Stimulated activated CD4-positive, alpha-beta T cell treated with anti-CD3 and anti-CD28 coated beads, Interleukin-2, amount 100 ng/mL, for 48 hours (primary cell): ENCODE measurements around the gene NVL.

ENCODE experiments used
- DNase-seq, 2 donors: peaks; one replicate each; pipeline ENCODE4 v3.0.0-alpha.2; 2020

NVL gene

DNA sequence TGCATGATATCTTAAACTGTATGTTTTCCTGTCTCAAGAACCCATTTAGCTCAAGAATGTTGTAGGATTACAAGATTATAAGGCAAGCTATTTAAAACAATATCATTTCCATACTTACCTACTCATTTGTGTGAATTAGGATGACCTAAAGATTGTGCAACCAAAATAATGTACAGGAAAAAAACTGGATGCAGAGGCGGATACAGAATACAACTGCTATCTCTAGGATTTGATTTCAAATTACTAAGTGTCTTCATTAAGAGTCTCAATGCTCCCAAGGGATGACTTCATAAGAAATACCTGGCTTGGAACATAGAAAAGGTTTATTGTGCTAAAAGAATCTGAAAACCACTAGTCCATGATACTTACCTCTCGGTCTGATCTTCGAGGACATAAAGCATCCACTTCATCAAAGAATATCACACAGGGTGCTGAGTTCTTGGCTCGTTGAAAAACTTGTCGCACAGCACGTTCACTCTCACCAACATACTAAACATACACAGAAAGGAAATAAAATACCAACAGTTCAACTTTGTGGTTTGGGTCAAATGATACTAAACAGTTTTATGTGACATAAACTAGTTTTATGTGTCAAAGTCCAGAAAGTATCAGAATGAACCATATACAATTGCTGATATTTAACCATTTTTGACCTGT is 54.9 kb downstream of the NVL start:
- no peak for DNase-seq

- DNase-seq = no peak
These were observed 56.3 kb downstream of the NVL start for GRCh38 chr1:224273641-224274040.

DNA sequence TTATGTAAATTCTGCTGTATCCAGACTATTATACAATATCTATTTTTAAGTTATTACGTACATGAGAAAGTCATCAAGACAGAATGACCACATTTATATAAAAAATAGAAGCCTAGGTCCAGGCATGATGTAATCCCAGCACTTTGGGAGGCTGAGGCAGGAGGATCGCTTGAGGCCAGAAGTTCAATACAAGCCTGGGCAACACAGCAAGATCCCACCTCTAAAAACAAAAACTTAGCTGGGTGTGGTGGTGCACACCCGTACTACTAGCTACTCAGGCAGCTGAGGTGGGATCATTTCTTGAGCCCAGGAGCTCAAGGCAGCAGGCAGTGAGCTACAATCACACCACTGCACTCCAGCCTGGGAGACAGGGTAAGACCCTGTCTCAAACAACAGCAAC is 58.9 kb downstream of the NVL start:
- DNase-seq = no peak

GRCh38 chr1:224267925-224268324 is 62.0 kb downstream of the NVL start:
- DNase-seq = no peak

GRCh38 chr1:224266915-224267856 is 62.8 kb downstream of the NVL start:
- DNase-seq = no peak

DNA sequence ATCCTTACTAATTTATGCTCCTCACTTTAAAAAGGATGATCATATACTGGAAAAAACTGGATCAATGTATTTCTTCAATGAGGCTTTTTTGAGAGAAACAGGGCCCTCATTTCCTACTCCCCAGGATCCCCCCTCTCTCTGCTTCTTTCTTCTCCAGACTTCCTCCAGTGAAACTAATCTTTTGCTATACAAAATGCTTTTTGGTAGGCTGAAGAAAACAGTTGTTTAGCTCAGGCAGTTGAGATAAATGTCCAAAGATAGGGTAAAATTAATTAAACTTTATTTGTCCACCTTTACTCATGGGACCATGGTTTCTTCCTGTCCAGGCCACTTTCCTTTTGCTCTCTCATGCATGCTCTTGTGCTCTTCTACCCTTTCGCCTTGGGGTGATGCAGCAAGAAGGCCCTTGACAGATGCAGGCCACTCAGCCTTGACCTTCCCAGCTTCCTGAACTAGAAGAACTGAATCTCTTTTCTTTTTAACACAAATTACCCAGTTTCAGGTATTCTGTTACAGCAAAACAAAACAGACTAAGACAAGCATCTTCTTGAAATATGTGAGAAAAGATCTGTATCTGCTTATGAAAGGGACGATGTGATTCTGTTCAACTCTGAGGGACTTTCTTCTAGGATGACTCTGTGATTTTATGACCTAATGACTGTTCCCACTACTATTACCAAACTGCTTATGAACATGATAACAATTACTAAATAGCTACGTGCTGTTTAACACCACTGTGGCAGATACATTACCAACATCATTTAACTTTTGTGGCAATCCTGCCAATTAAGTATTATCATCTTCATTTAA is 63.7 kb downstream of the NVL start:
- DNase-seq = no peak

DNA sequence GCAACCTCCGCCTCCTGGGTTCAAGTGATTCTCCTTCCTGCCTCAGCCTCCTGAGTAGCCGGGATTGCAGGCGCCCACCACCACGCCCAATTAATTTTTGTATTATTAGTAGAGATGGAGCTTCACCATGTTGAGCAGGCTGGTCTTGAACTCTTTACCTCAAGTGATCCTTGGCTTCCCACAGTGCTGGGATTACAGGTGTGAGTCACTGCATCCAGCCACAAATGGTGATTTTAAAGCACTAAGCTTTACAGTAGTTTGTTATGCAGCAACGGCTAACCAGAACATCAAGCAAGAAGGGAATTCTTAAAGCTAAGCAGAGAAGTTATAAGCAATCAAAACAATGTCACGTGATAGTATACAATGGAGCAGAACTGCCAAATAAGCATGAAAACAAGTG is 65.7 kb downstream of the NVL start:
- no peak for DNase-seq

GRCh38 chr1:224262373-224263054 is 67.5 kb downstream of the NVL start:
- no peak for DNase-seq

GRCh38 chr1:224259986-224260385 is 70.0 kb downstream of the NVL start:
- no peak for DNase-seq

DNA sequence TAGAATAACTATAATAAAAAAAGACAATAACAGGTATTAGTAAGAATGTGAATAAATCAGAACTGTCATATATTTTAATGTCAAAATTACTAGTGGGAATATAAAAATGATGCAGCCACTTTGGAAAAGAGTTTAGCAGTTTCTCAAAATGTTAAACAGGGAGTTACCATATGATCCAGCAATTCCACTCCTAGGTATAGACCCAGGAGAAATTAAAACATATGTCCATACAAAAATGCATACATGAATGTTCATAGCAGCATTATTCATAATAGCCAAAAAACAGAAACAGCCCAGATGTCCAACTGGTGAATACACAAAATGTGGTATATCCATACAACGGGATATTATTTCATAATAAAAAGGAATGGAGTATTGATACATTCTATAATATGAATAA is 71.6 kb downstream of the NVL start:
- no peak for DNase-seq

DNA sequence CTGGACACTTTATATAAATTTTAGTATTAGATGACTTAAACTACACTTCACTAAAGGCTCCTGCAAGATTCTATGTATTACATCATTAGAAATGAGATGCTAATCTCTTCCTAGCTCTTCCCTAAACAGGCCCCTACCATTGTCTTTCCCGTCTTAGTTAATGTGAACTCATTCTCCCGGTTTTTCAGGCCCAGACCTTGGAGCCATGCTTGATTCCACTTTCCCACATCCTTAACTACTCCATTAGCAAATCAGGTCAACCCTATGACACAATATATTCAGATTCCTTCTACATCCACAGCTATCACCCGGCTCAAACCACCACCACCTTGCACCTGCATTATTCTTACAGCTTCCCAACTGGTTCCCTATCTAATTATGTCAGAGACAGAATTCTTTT is 73.3 kb downstream of the NVL start:
- DNase-seq = no peak

- DNase-seq = no peak
These were observed 76.3 kb downstream of the NVL start for GRCh38 chr1:224253721-224254120.

- no peak for DNase-seq
These were observed 77.5 kb downstream of the NVL start for GRCh38 chr1:224252479-224252878.

- no peak for DNase-seq
These were observed 78.2 kb downstream of the NVL start for GRCh38 chr1:224251741-224252146.

DNA sequence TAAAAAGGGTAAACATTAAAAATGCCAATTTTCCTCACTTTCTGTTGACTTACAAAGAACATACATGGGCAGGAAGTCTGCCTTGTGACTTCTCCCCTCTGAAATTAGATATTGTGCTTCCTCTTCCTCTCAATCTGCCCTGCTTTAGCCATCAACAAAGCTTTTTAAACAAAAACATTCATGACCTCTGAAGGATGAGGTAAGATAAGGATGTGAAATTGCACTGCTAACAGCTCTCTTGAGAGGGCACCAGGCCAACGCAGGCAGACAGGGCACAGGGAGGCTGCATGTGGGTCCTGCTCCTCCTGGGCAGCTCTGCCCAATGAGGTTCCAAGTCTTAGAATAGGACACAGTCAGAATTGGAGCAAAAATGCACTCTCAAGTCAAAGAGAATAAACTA is 84.8 kb downstream of the NVL start:
- no peak for DNase-seq

- no peak for DNase-seq
These were observed 91.2 kb downstream of the NVL start for GRCh38 chr1:224238756-224239155.

- no peak for DNase-seq
These were observed 91.8 kb downstream of the NVL start for GRCh38 chr1:224238212-224238611.

- no peak for DNase-seq
These were observed 92.7 kb downstream of the NVL start for GRCh38 chr1:224237119-224237881.

GRCh38 chr1:224235813-224236493 is 94.0 kb downstream of the NVL start:
- no peak for DNase-seq

DNA sequence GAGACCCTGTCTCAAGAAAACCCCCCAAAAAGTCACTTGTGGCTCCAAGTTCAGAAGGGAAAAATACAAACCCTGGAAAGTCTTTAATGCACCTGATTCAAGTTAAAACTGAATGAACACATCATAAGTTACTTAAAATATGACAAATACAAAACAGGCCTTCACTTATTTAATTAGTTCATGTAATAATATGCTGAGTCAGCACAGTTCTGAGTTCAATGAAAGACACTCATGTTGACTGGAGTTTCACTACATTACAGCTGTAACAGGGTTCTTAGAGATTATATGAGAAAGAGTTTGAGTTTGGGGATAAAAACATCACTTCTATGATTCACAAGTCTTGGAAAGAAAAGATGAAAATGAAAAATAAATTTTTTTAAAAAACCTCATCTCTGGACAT is 96.0 kb downstream of the NVL start:
- DNase-seq = no peak

DNA sequence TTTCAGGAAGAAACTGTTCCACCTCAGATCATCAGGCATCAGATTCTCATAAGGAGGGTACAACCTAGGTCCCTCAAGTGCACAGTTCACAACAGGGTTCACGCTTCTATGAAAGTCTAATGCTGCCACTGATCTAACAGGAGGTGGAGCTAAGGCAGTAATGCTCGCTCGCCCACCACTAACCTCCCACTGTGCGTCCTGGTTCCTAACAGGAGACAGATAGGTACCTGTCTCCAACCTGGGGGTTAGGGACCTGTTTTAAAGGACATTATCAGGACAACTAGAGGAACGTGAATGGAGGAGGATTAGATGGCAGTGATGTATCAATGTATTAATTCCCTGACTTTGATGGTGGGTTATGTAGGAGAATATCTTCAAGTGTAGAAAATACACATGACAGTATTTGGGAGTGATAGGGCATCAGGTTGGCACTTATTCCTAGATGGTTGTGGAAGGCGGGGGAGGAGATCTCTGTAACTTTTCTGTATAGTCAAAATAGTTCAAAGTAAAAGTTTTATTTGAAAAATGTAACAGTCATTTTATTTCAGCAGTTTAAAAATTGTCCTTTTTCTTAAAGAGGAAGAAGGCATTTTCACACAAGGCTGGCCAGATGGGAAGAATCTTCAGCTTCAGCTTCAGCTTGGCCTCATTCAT is 103.0 kb downstream of the NVL start:
- no peak for DNase-seq
